ENCODE results near the gene CFAP161. TPM values are rescaled to one million over a fixed set of nuclear protein-coding genes. Genes with fewer than 3 reads are reported as not detected.
"Not testable (repeated sequence)": the region's sequence is repeated elsewhere in the genome, so short reads cannot be mapped to it uniquely, and the experiment has no call there.

CFAP161 gene
- total RNA-seq, 2 experiments from 2014 or later, result not detected

GRCh38 chr15:81146006-81146405 is 11.9 kb downstream of the CFAP161 start:
- no peaks in the 10 kb centered on the region for H3K9me3 Mint-ChIP-seq
- peaks cover 13% of the 10 kb centered on the region for H3K27me3 Mint-ChIP-seq
- H3K27ac Mint-ChIP-seq, result no peak overlapping the region
- intact Hi-C loops (cut with micrococcal nuclease), result no loop called here
- ChIA-PET POLR2A (no interaction called here), CTCF (interaction anchor here (0.5 to 0.9 kb wide), 3 partner anchors 10 to 176 kb away, joined by 3 read pairs; no protein-coding TSS in a partner anchor)
- H3K4me3 Mint-ChIP-seq, result no peak overlapping the region
- no peak for DNase-seq
- H3K4me1 Mint-ChIP-seq (ENCODE audit: low read depth), result no peaks in the 10 kb centered on the region
- no peaks in the 10 kb centered on the region for H3K36me3 Mint-ChIP-seq

GRCh38 chr15:81146466-81146865 is 12.4 kb downstream of the CFAP161 start:
- Mint-ChIP-seq H3K4me1 (ENCODE audit: low read depth) (no peaks in the 10 kb centered on the region), H3K36me3 (no peaks in the 10 kb centered on the region), H3K4me3 (no peak overlapping the region), H3K9me3 (no peaks in the 10 kb centered on the region), H3K27me3 (peaks cover 13% of the 10 kb centered on the region), H3K27ac (no peak overlapping the region)
- ChIA-PET CTCF (interaction anchor here (0.7 to 3.1 kb wide), 2 partner anchors 120 kb away, joined by 3 to 17 read pairs; no protein-coding TSS in a partner anchor), POLR2A (no interaction called here)
- intact Hi-C loops (cut with micrococcal nuclease), result no loop called here
- DNase-seq, result no peak

- intact Hi-C loops (cut with micrococcal nuclease), result no loop called here
- Mint-ChIP-seq H3K36me3 (no peaks in the 10 kb centered on the region), H3K9me3 (no peaks in the 10 kb centered on the region), H3K4me1 (ENCODE audit: low read depth) (no peaks in the 10 kb centered on the region), H3K4me3 (no peak overlapping the region), H3K27ac (no peak overlapping the region), H3K27me3 (no peaks in the 10 kb centered on the region)
- ChIA-PET CTCF (interaction anchor here (11.4 kb wide), 1 partner anchor 115 kb away, joined by 259 read pairs; no protein-coding TSS in a partner anchor), POLR2A (no interaction called here)
- DNase-seq, result no peak
These were observed 17.3 kb downstream of the CFAP161 start for GRCh38 chr15:81151389-81151788.

- Mint-ChIP-seq H3K36me3 (no peaks in the 10 kb centered on the region), H3K9me3 (no peaks in the 10 kb centered on the region), H3K27me3 (no peaks in the 10 kb centered on the region), H3K4me1 (ENCODE audit: low read depth) (no peaks in the 10 kb centered on the region), H3K4me3 (no peak overlapping the region), H3K27ac (no peak overlapping the region)
- POLR2A ChIA-PET, result no interaction called here
- intact Hi-C loops (cut with micrococcal nuclease), result no loop called here
- CTCF ChIA-PET, result interaction anchor here (11.4 kb wide), 1 partner anchor 114 kb away, joined by 259 read pairs; no protein-coding TSS in a partner anchor
- no peak for DNase-seq
These were observed 18.3 kb downstream of the CFAP161 start for GRCh38 chr15:81152339-81152738.

- Mint-ChIP-seq H3K4me3 (no peak overlapping the region), H3K27me3 (no peaks in the 10 kb centered on the region), H3K9me3 (no peaks in the 10 kb centered on the region), H3K36me3 (no peaks in the 10 kb centered on the region), H3K4me1 (ENCODE audit: low read depth) (no peaks in the 10 kb centered on the region), H3K27ac (no peak overlapping the region)
- DNase-seq, result no peak
- intact Hi-C loops (cut with micrococcal nuclease), result no loop called here
- CTCF ChIA-PET, result interaction anchor here (11.4 kb wide), 1 partner anchor 113 kb away, joined by 259 read pairs; no protein-coding TSS in a partner anchor
- POLR2A ChIA-PET, result no interaction called here
These were observed 18.7 kb downstream of the CFAP161 start for GRCh38 chr15:81152799-81153198.

- no peaks in the 10 kb centered on the region for H3K4me1 Mint-ChIP-seq (ENCODE audit: low read depth)
- H3K36me3 Mint-ChIP-seq, result no peaks in the 10 kb centered on the region
- ChIA-PET CTCF (interaction anchor here (0.6 to 11.4 kb wide), 16 partner anchors 10 to 245 kb away, joined by 3 to 259 read pairs (median 3); no protein-coding TSS in a partner anchor), POLR2A (interaction anchor here (0.6 kb wide), 1 partner anchor 175 kb away, joined by 5 read pairs; no protein-coding TSS in a partner anchor)
- DNase-seq, result no peak
- H3K9me3 Mint-ChIP-seq, result no peaks in the 10 kb centered on the region
- no peaks in the 10 kb centered on the region for H3K27me3 Mint-ChIP-seq
- H3K27ac Mint-ChIP-seq, result no peak overlapping the region
- no peak overlapping the region for H3K4me3 Mint-ChIP-seq
- intact Hi-C loops (cut with micrococcal nuclease), result loop anchor here (1.0 kb wide), 1 partner anchor 111 kb away; no protein-coding TSS in a partner anchor
These were observed 21.5 kb downstream of the CFAP161 start for GRCh38 chr15:81155375-81156218.

- DNase-seq, result no peak
- intact Hi-C loops (cut with micrococcal nuclease), result no loop called here
- ChIA-PET CTCF (interaction anchor here (0.6 to 11.4 kb wide), 14 partner anchors 11 to 244 kb away, joined by 3 to 259 read pairs (median 3); no protein-coding TSS in a partner anchor), POLR2A (interaction anchor here (0.6 kb wide), 1 partner anchor 175 kb away, joined by 5 read pairs; no protein-coding TSS in a partner anchor)
- Mint-ChIP-seq H3K27ac (no peak overlapping the region), H3K27me3 (no peaks in the 10 kb centered on the region), H3K4me1 (ENCODE audit: low read depth) (peaks cover 7% of the 10 kb centered on the region), H3K36me3 (no peaks in the 10 kb centered on the region), H3K4me3 (no peak overlapping the region), H3K9me3 (no peaks in the 10 kb centered on the region)
These were observed 22.3 kb downstream of the CFAP161 start for GRCh38 chr15:81156324-81156723.

- Mint-ChIP-seq H3K27me3 (peaks cover 1% of the 10 kb centered on the region), H3K36me3 (no peaks in the 10 kb centered on the region), H3K9me3 (no peaks in the 10 kb centered on the region), H3K4me3 (no peak overlapping the region), H3K27ac (no peak overlapping the region), H3K4me1 (ENCODE audit: low read depth) (peaks cover 17% of the 10 kb centered on the region)
- POLR2A ChIA-PET, result no interaction called here
- intact Hi-C loops (cut with micrococcal nuclease), result no loop called here
- CTCF ChIA-PET, result interaction anchor here (0.9 to 11.4 kb wide), 3 partner anchors 62 to 188 kb away, joined by 3 to 259 read pairs (median 3); no protein-coding TSS in a partner anchor
- DNase-seq, result no peak
These were observed 23.3 kb downstream of the CFAP161 start for GRCh38 chr15:81157195-81157938.

- Mint-ChIP-seq H3K36me3 (no peaks in the 10 kb centered on the region), H3K9me3 (no peaks in the 10 kb centered on the region), H3K4me3 (no peak overlapping the region), H3K27ac (no peak overlapping the region), H3K4me1 (ENCODE audit: low read depth) (peaks cover 19% of the 10 kb centered on the region), H3K27me3 (peaks cover 3% of the 10 kb centered on the region)
- no peak for DNase-seq
- intact Hi-C loops (cut with micrococcal nuclease), result no loop called here
- ChIA-PET POLR2A (no interaction called here), CTCF (interaction anchor here (11.4 kb wide), 1 partner anchor 108 kb away, joined by 259 read pairs; no protein-coding TSS in a partner anchor)
These were observed 23.8 kb downstream of the CFAP161 start for GRCh38 chr15:81157939-81158223.

GRCh38 chr15:81158561-81158960 is 24.5 kb downstream of the CFAP161 start:
- H3K27ac Mint-ChIP-seq; H3K9me3 Mint-ChIP-seq; intact Hi-C loops (cut with micrococcal nuclease); DNase-seq; H3K4me3 Mint-ChIP-seq; H3K27me3 Mint-ChIP-seq; POLR2A ChIA-PET; H3K36me3 Mint-ChIP-seq: not testable (repeated sequence)
- CTCF ChIA-PET, result interaction anchor here (11.4 kb wide), 1 partner anchor 108 kb away, joined by 259 read pairs; no protein-coding TSS in a partner anchor
- H3K4me1 Mint-ChIP-seq (ENCODE audit: low read depth), result peaks cover 19% of the 10 kb centered on the region

- H3K4me1 Mint-ChIP-seq (ENCODE audit: low read depth), result peaks cover 19% of the 10 kb centered on the region
- no peaks in the 10 kb centered on the region for H3K9me3 Mint-ChIP-seq
These were observed 26.5 kb downstream of the CFAP161 start for GRCh38 chr15:81160312-81161159.

More at GRCh38 chr15:81160312-81161159, 26.5 kb downstream of the CFAP161 start:
- no peak for DNase-seq
- POLR2A ChIA-PET, result no interaction called here
- CTCF ChIA-PET, result interaction anchor here (0.7 to 11.4 kb wide), 2 partner anchors 54 to 106 kb away, joined by 3 to 259 read pairs; no protein-coding TSS in a partner anchor
- Mint-ChIP-seq H3K27me3 (peaks cover 3% of the 10 kb centered on the region), H3K36me3 (no peaks in the 10 kb centered on the region), H3K4me3 (no peak overlapping the region), H3K27ac (no peak overlapping the region)
- intact Hi-C loops (cut with micrococcal nuclease), result no loop called here

Measured in activated CD4-positive, alpha-beta memory T cell treated with anti-CD3 and anti-CD28 coated beads for 36 hours (primary cell).